GM13976 (cell line): ENCODE measurements around the gene DPF3.

Source experiments
- DNase-seq: peaks from one replicate; pipeline ENCODE4 v3.0.0; 2012; ENCODE audit warnings: low spot score
- in situ Hi-C: fragments of 300-500 bp; cut with MboI; formaldehyde crosslinking; loops from one replicate; pipeline ENCODE4 v1.12.0; 2022; ENCODE audit warnings: low sequenced_read_pairs, mixed read lengths, inconsistent platforms; ENCODE audit not compliant: unreplicated experiment
- TF ChIP-seq, protein P1 (sequence below): IDR thresholded peaks from 2 replicates; pipeline ENCODE4 v1.5.1; 2012; ENCODE audit warnings: borderline replicate concordance, mild to moderate bottlenecking; ENCODE audit not compliant: insufficient read depth; ENCODE audit errors: extremely low read depth, missing control alignments, control extremely low read depth

The DPF3 gene

DNA sequence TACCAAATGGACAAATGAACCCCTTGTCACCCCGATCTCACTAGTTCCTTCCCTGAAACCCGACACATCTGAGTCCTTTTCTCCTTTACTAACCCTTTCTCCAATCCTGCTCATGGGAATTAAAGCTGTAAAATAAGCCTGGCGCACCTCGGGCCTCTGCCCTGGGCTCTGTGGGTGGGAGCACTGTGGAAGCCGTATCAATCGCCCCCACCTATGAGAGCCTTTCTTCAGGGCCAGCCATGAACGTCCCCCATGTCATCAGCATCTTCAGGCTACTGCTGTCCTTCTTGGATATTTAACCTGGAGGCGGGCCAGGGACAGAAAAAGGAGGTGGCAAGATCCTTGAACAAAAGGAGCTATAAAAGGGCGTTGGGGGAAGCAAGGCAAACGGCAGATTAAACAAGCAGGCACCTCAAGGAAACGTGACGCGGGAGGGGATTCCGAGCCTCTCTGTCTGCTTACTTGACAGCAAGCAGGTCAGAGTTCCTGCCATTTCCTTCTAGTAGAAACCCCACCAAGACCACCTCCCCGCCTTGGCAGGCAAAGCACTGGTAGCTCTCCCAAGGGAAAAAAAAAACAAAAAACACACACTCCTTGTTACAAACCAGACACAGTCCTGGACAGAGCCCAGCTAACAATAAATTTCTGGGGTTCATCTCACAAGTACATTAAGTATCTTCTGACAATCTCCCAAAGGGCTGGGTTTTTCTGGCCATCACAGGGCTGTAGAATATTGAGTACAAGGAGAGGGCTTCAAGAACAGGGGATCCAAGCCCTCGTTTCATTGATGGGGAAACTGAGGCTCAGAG, 62.9 kb downstream of the DPF3 start:
- in situ Hi-C loops: no loop called here
- TF ChIP-seq, protein P1, sequence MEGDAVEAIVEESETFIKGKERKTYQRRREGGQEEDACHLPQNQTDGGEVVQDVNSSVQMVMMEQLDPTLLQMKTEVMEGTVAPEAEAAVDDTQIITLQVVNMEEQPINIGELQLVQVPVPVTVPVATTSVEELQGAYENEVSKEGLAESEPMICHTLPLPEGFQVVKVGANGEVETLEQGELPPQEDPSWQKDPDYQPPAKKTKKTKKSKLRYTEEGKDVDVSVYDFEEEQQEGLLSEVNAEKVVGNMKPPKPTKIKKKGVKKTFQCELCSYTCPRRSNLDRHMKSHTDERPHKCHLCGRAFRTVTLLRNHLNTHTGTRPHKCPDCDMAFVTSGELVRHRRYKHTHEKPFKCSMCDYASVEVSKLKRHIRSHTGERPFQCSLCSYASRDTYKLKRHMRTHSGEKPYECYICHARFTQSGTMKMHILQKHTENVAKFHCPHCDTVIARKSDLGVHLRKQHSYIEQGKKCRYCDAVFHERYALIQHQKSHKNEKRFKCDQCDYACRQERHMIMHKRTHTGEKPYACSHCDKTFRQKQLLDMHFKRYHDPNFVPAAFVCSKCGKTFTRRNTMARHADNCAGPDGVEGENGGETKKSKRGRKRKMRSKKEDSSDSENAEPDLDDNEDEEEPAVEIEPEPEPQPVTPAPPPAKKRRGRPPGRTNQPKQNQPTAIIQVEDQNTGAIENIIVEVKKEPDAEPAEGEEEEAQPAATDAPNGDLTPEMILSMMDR: no peak
- no peak for DNase-seq

DNA sequence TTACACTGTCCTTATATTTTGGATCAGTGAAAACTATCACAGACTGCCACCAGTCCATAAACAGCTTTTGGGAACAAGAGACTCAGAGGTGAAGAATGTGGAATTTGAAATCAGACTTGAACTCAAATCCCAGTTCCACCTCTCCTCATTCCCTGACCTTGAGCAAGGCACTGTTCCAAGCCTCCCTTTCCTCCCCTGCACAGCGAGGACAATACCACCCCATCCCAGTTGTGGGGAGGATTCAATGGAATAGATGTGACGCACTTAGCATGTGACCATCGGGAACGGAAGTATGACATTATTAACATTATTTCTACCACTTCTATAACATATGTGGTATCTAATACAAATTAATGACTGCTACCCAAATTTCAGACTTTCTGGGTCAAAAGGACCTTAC, 63.5 kb downstream of the DPF3 start:
- DNase-seq: no peak
- in situ Hi-C loops: no loop called here
- TF ChIP-seq, protein P1: no peak

DNA sequence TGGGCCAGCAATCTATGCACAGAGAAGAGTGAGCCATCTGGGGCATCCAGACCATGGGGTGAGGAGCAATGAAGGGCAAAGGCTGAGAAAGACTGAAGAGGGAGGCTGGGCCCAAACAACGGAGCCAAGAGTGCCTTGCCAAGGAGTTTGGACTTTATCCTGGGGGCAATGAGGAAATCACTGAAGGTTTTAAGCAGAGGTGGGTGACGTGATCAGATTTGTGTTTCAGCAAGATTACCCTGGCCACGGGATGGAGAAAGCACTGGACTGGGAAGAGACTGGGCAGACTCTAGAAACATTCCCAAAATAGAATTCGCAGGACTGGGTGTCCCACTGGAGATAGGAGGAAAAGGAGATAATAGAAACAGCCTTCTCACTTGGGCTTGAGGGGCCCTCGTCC, 65.3 kb downstream of the DPF3 start:
- no peak for DNase-seq
- TF ChIP-seq, protein P1: no peak
- in situ Hi-C loops: no loop called here

DNA sequence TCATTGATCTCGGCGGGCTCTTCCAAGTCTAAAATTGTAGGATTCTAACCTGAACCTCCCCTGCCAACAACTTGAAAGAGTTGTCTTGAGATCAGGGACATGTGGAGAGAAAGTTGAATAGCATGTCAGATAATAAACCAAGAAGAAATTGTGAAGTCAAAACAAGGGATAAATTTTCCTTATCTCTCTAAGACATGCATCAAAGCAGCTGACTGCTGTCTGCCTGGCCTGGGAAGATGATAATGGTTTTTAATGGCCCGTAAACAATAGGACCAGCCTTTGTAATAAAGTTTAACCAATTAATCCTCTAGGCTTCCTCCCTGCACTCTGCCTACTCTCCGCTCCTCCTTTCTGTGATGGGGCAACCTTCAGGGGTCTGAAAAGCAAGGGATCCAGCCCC, 67.9 kb downstream of the DPF3 start:
- TF ChIP-seq, protein P1: no peak
- in situ Hi-C loops: no loop called here
- DNase-seq: no peak

DNA sequence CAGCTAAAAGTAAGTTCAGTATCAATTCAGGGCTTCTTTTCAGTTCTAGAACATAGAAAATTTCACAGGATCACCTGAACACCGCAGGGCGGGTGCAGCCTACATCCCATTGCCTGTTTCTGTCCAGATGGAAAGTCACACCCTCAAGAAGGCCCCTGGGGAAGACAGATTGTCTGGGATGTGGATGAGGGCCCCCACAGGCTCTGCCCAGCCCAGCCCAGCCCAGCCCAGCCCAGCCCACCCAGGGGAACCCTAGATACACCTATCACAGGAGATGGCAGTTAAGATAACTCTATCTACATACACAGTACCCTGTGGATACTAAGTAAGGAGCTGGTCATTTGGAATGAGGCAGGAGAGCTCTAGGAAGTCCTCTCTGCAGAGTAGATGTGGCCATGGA, 68.4 kb downstream of the DPF3 start:
- in situ Hi-C loops: no loop called here
- DNase-seq: no peak
- TF ChIP-seq, protein P1: no peak

DNA sequence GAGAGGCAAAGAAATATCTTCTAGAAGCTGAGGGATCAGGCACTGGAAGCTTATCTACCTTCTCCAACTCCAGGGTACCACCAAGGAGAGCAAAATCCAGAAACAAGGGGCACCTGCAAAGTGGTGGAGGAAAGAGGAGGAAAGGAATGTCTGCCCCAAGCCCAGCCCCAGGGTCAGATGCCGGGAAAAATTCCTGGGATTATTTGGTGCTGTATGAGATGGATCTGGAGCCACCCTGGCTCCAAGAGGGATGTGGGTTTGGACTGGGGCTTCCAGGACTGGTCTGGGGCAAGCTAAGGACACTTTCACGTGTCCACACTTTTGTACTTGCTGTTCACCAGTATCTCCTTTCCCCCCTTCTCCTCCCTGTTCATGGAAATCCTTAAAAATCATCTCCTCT, 69.8 kb downstream of the DPF3 start:
- TF ChIP-seq, protein P1: no peak
- in situ Hi-C loops: no loop called here
- DNase-seq: no peak

DNA sequence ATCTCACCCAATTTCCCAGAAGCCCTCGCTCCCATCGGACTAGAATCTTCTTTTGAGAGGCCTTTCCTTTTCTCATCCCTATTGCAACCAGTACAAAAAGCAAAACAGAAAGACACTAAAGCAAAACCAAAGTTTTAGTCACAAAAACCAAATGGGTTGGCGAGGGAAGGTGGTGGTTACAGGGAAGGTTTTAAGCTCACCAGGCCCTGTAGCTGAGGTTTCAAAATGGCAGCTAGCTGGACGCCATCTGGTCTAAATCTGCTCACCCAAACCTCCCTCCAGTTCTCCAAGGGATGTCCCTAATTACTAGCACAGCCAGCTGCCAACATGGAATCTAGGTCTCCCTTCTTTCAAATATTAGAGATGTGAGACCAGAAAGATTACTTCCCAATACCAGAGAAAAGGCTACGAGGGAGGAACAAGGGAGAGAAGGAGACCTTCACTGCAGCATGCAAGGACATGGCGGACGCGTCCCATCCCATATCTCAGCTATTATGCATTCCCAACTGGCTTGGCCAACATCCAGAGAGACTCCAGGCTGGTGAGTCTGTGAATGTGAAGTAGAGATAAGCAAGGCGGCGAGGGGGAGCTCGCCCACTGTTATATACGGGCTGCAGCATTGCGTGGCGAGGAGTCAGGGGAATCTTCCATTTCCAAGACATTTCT, 70.8 kb downstream of the DPF3 start:
- DNase-seq: no peak
- in situ Hi-C loops: no loop called here
- TF ChIP-seq, protein P1: no peak
